ENCODE results near the gene HSPA9. TPM values are rescaled to one million over a fixed set of nuclear protein-coding genes. Genes with fewer than 3 reads are reported as not detected.
"Not testable (repeated sequence)": the region's sequence is repeated elsewhere in the genome, so short reads cannot be mapped to it uniquely, and the experiment has no call there.

The HSPA9 gene
- total RNA-seq, 1 experiment from 2014 or later, result 502 TPM

GRCh38 chr5:138515556-138516245 is 59.5 kb downstream of the HSPA9 start:
- Histone ChIP-seq H3K36me3 (ENCODE audit: insufficient read depth, low read length, poor library complexity, severe bottlenecking) (peaks cover 81% of the 10 kb centered on the region), H3K4me1 (ENCODE audit: insufficient read depth, low read length, poor library complexity, severe bottlenecking) (peaks cover 6% of the 10 kb centered on the region), H3K4me3 (ENCODE audit: low read depth, low read length, poor library complexity, severe bottlenecking) (no peak overlapping the region), H3K27ac (ENCODE audit: low read depth, low read length, poor library complexity, severe bottlenecking) (no peak overlapping the region), H3K27me3 (replicated peaks; ENCODE audit: insufficient read depth, low read depth, low read length, poor library complexity) (no peaks in the 10 kb centered on the region), H3K9me3 (ENCODE audit: low read depth, low read length, poor library complexity, severe bottlenecking) (no peaks in the 10 kb centered on the region)
- ChIA-PET POLR2A (ENCODE audit: low non-redundant PET) (no interaction called here), CTCF (no interaction called here)
- no TSS peak for BruUV-seq (replicated peaks)
- TF ChIP-seq CTCF (conservative IDR thresholded peaks at IDR 0.05; ENCODE audit: low read depth, low read length) (no peak), EZH2 (IDR thresholded peaks at IDR 0.05; ENCODE audit: borderline replicate concordance, low read depth, low read length, poor library complexity, severe bottlenecking) (no peak)
- intact Hi-C loops (cut with micrococcal nuclease; ENCODE audit: unreplicated experiment), result no loop called here
- DNase-seq (ENCODE audit: low spot score), result no peak

GRCh38 chr5:138514021-138514420 is 61.2 kb downstream of the HSPA9 start:
- Histone ChIP-seq H3K27ac (ENCODE audit: low read depth, low read length, poor library complexity, severe bottlenecking) (no peak overlapping the region), H3K4me1 (ENCODE audit: insufficient read depth, low read length, poor library complexity, severe bottlenecking) (peaks cover under 1% of the 10 kb centered on the region), H3K27me3 (replicated peaks; ENCODE audit: insufficient read depth, low read depth, low read length, poor library complexity) (no peaks in the 10 kb centered on the region), H3K9me3 (ENCODE audit: low read depth, low read length, poor library complexity, severe bottlenecking) (no peaks in the 10 kb centered on the region), H3K4me3 (ENCODE audit: low read depth, low read length, poor library complexity, severe bottlenecking) (no peak overlapping the region), H3K36me3 (ENCODE audit: insufficient read depth, low read length, poor library complexity, severe bottlenecking) (peaks cover 96% of the 10 kb centered on the region)
- CTCF ChIA-PET, result no interaction called here
- intact Hi-C loops (cut with micrococcal nuclease; ENCODE audit: unreplicated experiment), result no loop called here
- TF ChIP-seq EZH2 (IDR thresholded peaks at IDR 0.05; ENCODE audit: borderline replicate concordance, low read depth, low read length, poor library complexity, severe bottlenecking) (no peak), CTCF (conservative IDR thresholded peaks at IDR 0.05; ENCODE audit: low read depth, low read length) (no peak)
- no peak for DNase-seq (ENCODE audit: low spot score)
- POLR2A ChIA-PET (ENCODE audit: low non-redundant PET), result no interaction called here
- BruUV-seq (replicated peaks), result no TSS peak

DNA sequence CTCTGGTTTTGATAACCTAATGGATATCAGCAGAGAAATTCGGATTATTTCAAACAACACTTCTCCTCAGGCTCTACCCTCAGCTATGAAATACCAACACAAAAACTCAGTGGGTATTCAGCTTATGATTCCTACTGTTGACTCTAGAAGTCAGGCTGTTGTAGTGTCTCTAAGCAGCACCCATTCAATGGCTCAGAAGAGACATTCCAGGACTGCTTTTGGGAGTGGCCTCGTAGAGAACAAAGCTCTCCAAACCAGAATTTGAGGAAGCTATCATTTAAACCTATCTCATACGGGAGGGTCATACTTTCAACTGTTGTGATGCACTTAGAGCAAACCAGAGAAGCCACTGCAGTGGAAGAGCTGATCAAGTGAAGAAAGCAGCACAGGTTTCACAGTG is 66.2 kb downstream of the HSPA9 start:
- peaks cover 12% of the 10 kb centered on the region for H3K4me1 ChIP-seq (ENCODE audit: insufficient read depth, low read length, poor library complexity, severe bottlenecking)
- no peaks in the 10 kb centered on the region for H3K27me3 ChIP-seq (replicated peaks; ENCODE audit: insufficient read depth, low read depth, low read length, poor library complexity)
- ChIA-PET CTCF (interaction anchor here (0.7 kb wide), 1 partner anchor 45 kb away, joined by 6 read pairs; no protein-coding TSS in a partner anchor), POLR2A (ENCODE audit: low non-redundant PET) (interaction anchor here (0.7 kb wide), 1 partner anchor 1879 kb away, joined by 3 read pairs; no protein-coding TSS in a partner anchor)
- no peak overlapping the region for H3K4me3 ChIP-seq (ENCODE audit: low read depth, low read length, poor library complexity, severe bottlenecking)
- DNase-seq (ENCODE audit: low spot score), result no peak
- peaks cover 64% of the 10 kb centered on the region for H3K36me3 ChIP-seq (ENCODE audit: insufficient read depth, low read length, poor library complexity, severe bottlenecking)
- intact Hi-C loops (cut with micrococcal nuclease; ENCODE audit: unreplicated experiment), result no loop called here
- TF ChIP-seq EZH2 (IDR thresholded peaks at IDR 0.05; ENCODE audit: borderline replicate concordance, low read depth, low read length, poor library complexity, severe bottlenecking), result no peak
- TF ChIP-seq CTCF (conservative IDR thresholded peaks at IDR 0.05; ENCODE audit: low read depth, low read length), result no peak
- no peaks in the 10 kb centered on the region for H3K9me3 ChIP-seq (ENCODE audit: low read depth, low read length, poor library complexity, severe bottlenecking)
- peak overlapping the region; percentile 5 for H3K27ac ChIP-seq (ENCODE audit: low read depth, low read length, poor library complexity, severe bottlenecking)
- BruUV-seq (replicated peaks), result no TSS peak

GRCh38 chr5:138507485-138507884 is 67.7 kb downstream of the HSPA9 start:
- TSS peak; percentile 46 for BruUV-seq (replicated peaks)
- H3K27me3 ChIP-seq (replicated peaks; ENCODE audit: insufficient read depth, low read depth, low read length, poor library complexity); intact Hi-C loops (cut with micrococcal nuclease; ENCODE audit: unreplicated experiment); H3K4me3 ChIP-seq (ENCODE audit: low read depth, low read length, poor library complexity, severe bottlenecking); CTCF ChIA-PET; H3K27ac ChIP-seq (ENCODE audit: low read depth, low read length, poor library complexity, severe bottlenecking); H3K9me3 ChIP-seq (ENCODE audit: low read depth, low read length, poor library complexity, severe bottlenecking); DNase-seq (ENCODE audit: low spot score); POLR2A ChIA-PET (ENCODE audit: low non-redundant PET): not testable (repeated sequence)
- H3K36me3 ChIP-seq (ENCODE audit: insufficient read depth, low read length, poor library complexity, severe bottlenecking), result peaks cover 49% of the 10 kb centered on the region
- peaks cover 12% of the 10 kb centered on the region for H3K4me1 ChIP-seq (ENCODE audit: insufficient read depth, low read length, poor library complexity, severe bottlenecking)
